HG03064 (cell line): ENCODE measurements around the gene SESN2.

Experiments used
- ATAC-seq: cut with Tn5 transposase; IDR thresholded peaks from one replicate; pipeline ENCODE4 v1.9.1; 2021; ENCODE audit warnings: low read depth; ENCODE audit not compliant: unreplicated experiment

The SESN2 gene

GRCh38 chr1:28249013-28249865 lies 10.1 kb upstream of the SESN2 start:
- ATAC-seq = no peak

GRCh38 chr1:28249866-28250295 lies 9.4 kb upstream of the SESN2 start:
- ATAC-seq = no peak

GRCh38 chr1:28256197-28256827 lies 3.0 kb upstream of the SESN2 start:
- no peak for ATAC-seq

GRCh38 chr1:28257736-28258135 lies 1.6 kb upstream of the SESN2 start:
- ATAC-seq = no peak

GRCh38 chr1:28258628-28259251 lies 578 bp upstream of the SESN2 start:
- ATAC-seq = no peak

- no peak for ATAC-seq
Measured at GRCh38 chr1:28259934-28260802, 850 bp downstream of the SESN2 start.

- ATAC-seq = no peak
Measured at GRCh38 chr1:28260803-28261174, 1.5 kb downstream of the SESN2 start.

- ATAC-seq = no peak
Measured at GRCh38 chr1:28264897-28265296, 5.6 kb downstream of the SESN2 start.

GRCh38 chr1:28265577-28265976 lies 6.3 kb downstream of the SESN2 start:
- ATAC-seq = no peak

- no peak for ATAC-seq
Measured at GRCh38 chr1:28266920-28267322, 7.6 kb downstream of the SESN2 start.

- ATAC-seq = no peak
Measured at GRCh38 chr1:28267633-28268032, 8.3 kb downstream of the SESN2 start.

- no peak for ATAC-seq
Measured at GRCh38 chr1:28269529-28269928, 10.2 kb downstream of the SESN2 start.

- no peak for ATAC-seq
Measured at GRCh38 chr1:28272215-28272852, 13.0 kb downstream of the SESN2 start.

GRCh38 chr1:28273216-28273860 lies 14.0 kb downstream of the SESN2 start:
- no peak for ATAC-seq

- no peak for ATAC-seq
Measured at GRCh38 chr1:28278763-28279162, 19.4 kb downstream of the SESN2 start.

- ATAC-seq = no peak
Measured at GRCh38 chr1:28279721-28280120, 20.4 kb downstream of the SESN2 start.

GRCh38 chr1:28280501-28280900 lies 21.2 kb downstream of the SESN2 start:
- ATAC-seq = no peak

- ATAC-seq = no peak
Measured at GRCh38 chr1:28280977-28281381, 21.7 kb downstream of the SESN2 start.

- ATAC-seq = no peak
Measured at GRCh38 chr1:28281608-28282425, 22.5 kb downstream of the SESN2 start.
